Hematopoietic multipotent progenitor cell treated with erythropoietin and hydrocortisone succinate and interleukin-3 and kit ligand, for 17 days (in vitro differentiated cells): ENCODE measurements around the gene SORBS1.
"Not testable (repeated sequence)": the region's sequence is repeated elsewhere in the genome, so short reads cannot be mapped to it uniquely, and the experiment has no call there.

Source experiments
- DNase-seq: peaks from one replicate; pipeline ENCODE4 v3.0.0-alpha.2; 2015; ENCODE audit warnings: low spot score

SORBS1 gene

GRCh38 chr10:95388539-95388938, 172.6 kb downstream of the SORBS1 start:
- DNase-seq = no peak

GRCh38 chr10:95388109-95388471, 173.1 kb downstream of the SORBS1 start:
- DNase-seq = no peak

GRCh38 chr10:95384011-95384704, 177.0 kb downstream of the SORBS1 start:
- DNase-seq = no peak

- DNase-seq = no peak
These were observed 178.6 kb downstream of the SORBS1 start for GRCh38 chr10:95382596-95382995.

GRCh38 chr10:95382174-95382573, 179.0 kb downstream of the SORBS1 start:
- no peak for DNase-seq

GRCh38 chr10:95377950-95378349, 183.2 kb downstream of the SORBS1 start:
- DNase-seq = no peak

GRCh38 chr10:95375418-95375817, 185.8 kb downstream of the SORBS1 start:
- DNase-seq = no peak

GRCh38 chr10:95374597-95375209, 186.5 kb downstream of the SORBS1 start:
- peak; percentile 91 for DNase-seq

GRCh38 chr10:95373660-95374059, 187.5 kb downstream of the SORBS1 start:
- no peak for DNase-seq

- DNase-seq = no peak
These were observed 196.8 kb downstream of the SORBS1 start for GRCh38 chr10:95364342-95364741.

- peak; percentile 82 for DNase-seq
These were observed 197.8 kb downstream of the SORBS1 start for GRCh38 chr10:95363303-95363912.

GRCh38 chr10:95360122-95360714, 201.0 kb downstream of the SORBS1 start:
- DNase-seq = no peak

GRCh38 chr10:95359466-95359865, 201.7 kb downstream of the SORBS1 start:
- no peak for DNase-seq

GRCh38 chr10:95356190-95356955, 204.8 kb downstream of the SORBS1 start:
- DNase-seq = no peak

GRCh38 chr10:95355301-95355700, 205.9 kb downstream of the SORBS1 start:
- DNase-seq = no peak

GRCh38 chr10:95354110-95354509, 207.1 kb downstream of the SORBS1 start:
- DNase-seq = no peak

- DNase-seq = no peak
These were observed 208.0 kb downstream of the SORBS1 start for GRCh38 chr10:95353123-95353522.

- DNase-seq = no peak
These were observed 208.5 kb downstream of the SORBS1 start for GRCh38 chr10:95352684-95353083.

- no peak for DNase-seq
These were observed 210.3 kb downstream of the SORBS1 start for GRCh38 chr10:95350830-95351228.

- DNase-seq = no peak
These were observed 210.8 kb downstream of the SORBS1 start for GRCh38 chr10:95350219-95350829.

GRCh38 chr10:95347402-95347766, 213.8 kb downstream of the SORBS1 start:
- not testable (repeated sequence) for DNase-seq
